ENCODE data around the gene ORM1. TPM values are rescaled to one million over a fixed set of nuclear protein-coding genes. Genes with fewer than 3 reads are reported as not detected.

ORM1 gene
- total RNA-seq, 1 experiment from 2014 or later, result not detected

GRCh38 chr9:114291064-114291474 lies 31.8 kb upstream of the ORM1 start:
- no peaks in the 10 kb centered on the region for H3K4me1 ChIP-seq (replicated peaks; ENCODE audit: insufficient read depth)
- CTCF ChIA-PET, result interaction anchor here (0.6 to 1.6 kb wide), 8 partner anchors 9 to 1016 kb away, joined by 3 to 18 read pairs (median 4); partner anchors contain the start of gene COL27A1
- BruUV-seq (replicated peaks), result no TSS peak
- POLR2A ChIA-PET (ENCODE audit: unreplicated experiment), result no interaction called here
- H3K79me2 ChIP-seq (ENCODE audit: low read depth), result no peaks in the 10 kb centered on the region
- no peaks in the 10 kb centered on the region for H3K36me3 ChIP-seq (ENCODE audit: low read depth)
- no peaks in the 10 kb centered on the region for H3F3A ChIP-seq (ENCODE audit: insufficient read depth, low read depth)
- no peaks in the 10 kb centered on the region for H3K9me2 ChIP-seq (ENCODE audit: insufficient read depth)
- no peak overlapping the region for H3K4me2 ChIP-seq
- no peak overlapping the region for H2AFZ ChIP-seq
- no peak overlapping the region for H3K27ac ChIP-seq
- H3K27me3 ChIP-seq (ENCODE audit: insufficient read depth, low read depth), result peaks cover 9% of the 10 kb centered on the region; the same call in 1 of the 2 replicates
- no peaks in the 10 kb centered on the region for H4K20me1 ChIP-seq (ENCODE audit: insufficient read depth)
- TF ChIP-seq EZH2 (IDR thresholded peaks at IDR 0.05; ENCODE audit: low read depth) (no peak), CTCF (conservative IDR thresholded peaks at IDR 0.05) (peak; percentile 98)
- H3K4me3 ChIP-seq, result no peak overlapping the region
- H3K9me3 ChIP-seq (ENCODE audit: insufficient read depth, low read depth), result no peaks in the 10 kb centered on the region; the same call in 1 of the 2 replicates
- intact Hi-C loops (cut with micrococcal nuclease; ENCODE audit: unreplicated experiment), result loop anchor here (1.0 to 2.0 kb wide), 4 partner anchors 136 to 554 kb away; partner anchors contain the start of gene COL27A1
- DNase-seq, result peak in 1 of 2 experiments; percentile 70

GRCh38 chr9:114291886-114292590 lies 30.9 kb upstream of the ORM1 start:
- Histone ChIP-seq H3K36me3 (ENCODE audit: low read depth) (no peaks in the 10 kb centered on the region), H4K20me1 (ENCODE audit: insufficient read depth) (no peaks in the 10 kb centered on the region), H3K4me3 (no peak overlapping the region), H3K4me2 (no peak overlapping the region), H3K27me3 (ENCODE audit: insufficient read depth, low read depth) (peaks cover 14% of the 10 kb centered on the region), H3K27ac (no peak overlapping the region), H3K79me2 (ENCODE audit: low read depth) (no peaks in the 10 kb centered on the region), H3K9me2 (ENCODE audit: insufficient read depth) (no peaks in the 10 kb centered on the region), H3K9me3 (ENCODE audit: insufficient read depth, low read depth) (peaks cover 3% of the 10 kb centered on the region; the same call in 1 of the 2 replicates), H2AFZ (no peak overlapping the region), H3K4me1 (replicated peaks; ENCODE audit: insufficient read depth) (no peaks in the 10 kb centered on the region), H3F3A (ENCODE audit: insufficient read depth, low read depth) (no peaks in the 10 kb centered on the region)
- TF ChIP-seq EZH2 (IDR thresholded peaks at IDR 0.05; ENCODE audit: low read depth) (no peak), CTCF (conservative IDR thresholded peaks at IDR 0.05) (no peak)
- BruUV-seq (replicated peaks), result no TSS peak
- ChIA-PET CTCF (interaction anchor here (0.6 kb wide), 1 partner anchor 225 kb away, joined by 9 read pairs; no protein-coding TSS in a partner anchor), POLR2A (ENCODE audit: unreplicated experiment) (no interaction called here)
- intact Hi-C loops (cut with micrococcal nuclease; ENCODE audit: unreplicated experiment), result loop anchor here (1.0 to 2.0 kb wide), 4 partner anchors 137 to 555 kb away; partner anchors contain the start of gene COL27A1
- DNase-seq, result no peak

GRCh38 chr9:114294664-114295063 lies 28.2 kb upstream of the ORM1 start:
- no peak for TF ChIP-seq CTCF (conservative IDR thresholded peaks at IDR 0.05)
- no peak for TF ChIP-seq EZH2 (IDR thresholded peaks at IDR 0.05; ENCODE audit: low read depth)
- no peaks in the 10 kb centered on the region for H3K9me2 ChIP-seq (ENCODE audit: insufficient read depth)
- no peak overlapping the region for H3K4me3 ChIP-seq
- POLR2A ChIA-PET (ENCODE audit: unreplicated experiment), result no interaction called here
- no peaks in the 10 kb centered on the region for H3K4me1 ChIP-seq (replicated peaks; ENCODE audit: insufficient read depth)
- no peak overlapping the region for H3K4me2 ChIP-seq
- H3K27me3 ChIP-seq (ENCODE audit: insufficient read depth, low read depth), result peaks cover 14% of the 10 kb centered on the region
- CTCF ChIA-PET, result interaction anchor here (0.6 kb wide), 1 partner anchor 134 kb away, joined by 6 read pairs; no protein-coding TSS in a partner anchor
- no peaks in the 10 kb centered on the region for H3K36me3 ChIP-seq (ENCODE audit: low read depth)
- no peaks in the 10 kb centered on the region for H3K79me2 ChIP-seq (ENCODE audit: low read depth)
- no peaks in the 10 kb centered on the region for H3F3A ChIP-seq (ENCODE audit: insufficient read depth, low read depth)
- intact Hi-C loops (cut with micrococcal nuclease; ENCODE audit: unreplicated experiment), result no loop called here
- no TSS peak for BruUV-seq (replicated peaks)
- H3K9me3 ChIP-seq (ENCODE audit: insufficient read depth, low read depth), result peaks cover 3% of the 10 kb centered on the region; the same call in 1 of the 2 replicates
- no peak for DNase-seq
- no peak overlapping the region for H2AFZ ChIP-seq
- no peaks in the 10 kb centered on the region for H4K20me1 ChIP-seq (ENCODE audit: insufficient read depth)
- H3K27ac ChIP-seq, result no peak overlapping the region

All from PC-9 (cell line).